K562 (cell line): ENCODE measurements around the gene CPEB1. TPM values are rescaled to one million over a fixed set of nuclear protein-coding genes. Genes with fewer than 3 reads are reported as not detected.

Experiments
- CHD2 ChIP-seq: IDR thresholded peaks from 2 replicates; pipeline ENCODE4 v1.6.1; 2011; ENCODE audit warnings: low read depth, low read length
- DACH1 ChIP-seq: fragments of 450-650 bp; IDR thresholded peaks from 2 replicates; pipeline ENCODE4 v1.6.1; 2018; ENCODE audit not compliant: partially characterized antibody
- EGR1 ChIP-seq: fragments of 450-650 bp; conservative IDR thresholded peaks from 2 replicates; pipeline ENCODE4 v1.6.1; 2017; ENCODE audit warnings: mild to moderate bottlenecking
- NONO ChIP-seq, 2 experiments: fragments of 200-400 bp in 1 of 2; fragments of 450-650 bp in 1 of 2; formaldehyde crosslinking in 1 of 2; IDR thresholded peaks; 2 replicates each; pipeline ENCODE4 v1.6.1; 2017; ENCODE audit warnings: low read depth in 2 of 2, mild to moderate bottlenecking in 2 of 2, moderate library complexity in 2 of 2, low read length in 1 of 2
- POLR2H ChIP-seq: IDR thresholded peaks from 2 replicates; pipeline ENCODE4 v1.6.1; 2016; ENCODE audit warnings: missing genetic modification characterization, low read depth, mild to moderate bottlenecking, control low read depth, missing compliant biosample characterization, moderate library complexity
- RAD51 ChIP-seq: fragments of 450-650 bp; IDR thresholded peaks from 2 replicates; pipeline ENCODE4 v1.7.1; 2016; ENCODE audit warnings: low read depth, mild to moderate bottlenecking, borderline replicate concordance
- SMAD1 ChIP-seq: fragments of 150-350 bp; IDR thresholded peaks from 2 replicates; pipeline ENCODE4 v1.6.1; 2014; ENCODE audit warnings: low read length, low read depth; ENCODE audit not compliant: partially characterized antibody
- ZNF12 ChIP-seq: sonication (generic); formaldehyde crosslinking; IDR thresholded peaks from 2 replicates; pipeline ENCODE4 v1.4.0; 2020; ENCODE audit warnings: mild to moderate bottlenecking, missing genetic modification reagents
- ZNF239 ChIP-seq: fragments of 250-450 bp; sonication (Bioruptor Pico); IDR thresholded peaks from 2 replicates; pipeline ENCODE4 v1.4.0; 2020; ENCODE audit warnings: mild to moderate bottlenecking
- polyA plus RNA-seq, 8 experiments: library from polyadenylated mRNA; depleted of rRNA in 4 of 8; stranded (reverse) in 5 of 8; unstranded in 3 of 8; fragments of >200 nt; fragmentation: Nextera tagmentation in 2 of 8; fragmentation: Illumina TruSeq in 1 of 8; extraction: Ambion mirVana in 2 of 8; extraction: Trizol in 1 of 8; gene quantifications; 2 replicates each; pipeline versions ENCODE4 v1.2.1 to v1.2.3, GENCODE V29; 2011 to 2014; ENCODE audit warnings: inconsistent platforms in 1 of 8, missing spikeins in 1 of 8
- total RNA-seq, 7 experiments: library from RNA; depleted of rRNA in 6 of 7; stranded (reverse); fragments of >200 nt in 6 of 7; fragmentation: Illumina TruSeq in 2 of 7; extraction: Trizol in 2 of 7; gene quantifications; 2 replicates each; pipeline versions ENCODE4 v1.2.1 to v1.2.3, GENCODE V29; 2011 to 2021; ENCODE audit warnings: low replicate concordance in 1 of 7
- TF ChIP-seq, protein P1 (sequence below): fragments of 200-800 bp; sonication (Bioruptor generic); IDR thresholded peaks from 2 replicates; pipeline ENCODE4 v1.6.1; 2016; ENCODE audit warnings: missing genetic modification characterization, missing compliant biosample characterization
- TF ChIP-seq, protein P2 (sequence below): fragments of 450-650 bp; IDR thresholded peaks from 2 replicates; pipeline ENCODE4 v1.6.1; 2016; ENCODE audit warnings: mild to moderate bottlenecking, moderate library complexity

CPEB1 gene
- total and polyA plus RNA-seq, 9 of the 15 experiments (the other 6 are each of a cell fraction or from before 2014, with no cell fraction given), result 2.2 to 13.4 (median 9.7) TPM

DNA sequence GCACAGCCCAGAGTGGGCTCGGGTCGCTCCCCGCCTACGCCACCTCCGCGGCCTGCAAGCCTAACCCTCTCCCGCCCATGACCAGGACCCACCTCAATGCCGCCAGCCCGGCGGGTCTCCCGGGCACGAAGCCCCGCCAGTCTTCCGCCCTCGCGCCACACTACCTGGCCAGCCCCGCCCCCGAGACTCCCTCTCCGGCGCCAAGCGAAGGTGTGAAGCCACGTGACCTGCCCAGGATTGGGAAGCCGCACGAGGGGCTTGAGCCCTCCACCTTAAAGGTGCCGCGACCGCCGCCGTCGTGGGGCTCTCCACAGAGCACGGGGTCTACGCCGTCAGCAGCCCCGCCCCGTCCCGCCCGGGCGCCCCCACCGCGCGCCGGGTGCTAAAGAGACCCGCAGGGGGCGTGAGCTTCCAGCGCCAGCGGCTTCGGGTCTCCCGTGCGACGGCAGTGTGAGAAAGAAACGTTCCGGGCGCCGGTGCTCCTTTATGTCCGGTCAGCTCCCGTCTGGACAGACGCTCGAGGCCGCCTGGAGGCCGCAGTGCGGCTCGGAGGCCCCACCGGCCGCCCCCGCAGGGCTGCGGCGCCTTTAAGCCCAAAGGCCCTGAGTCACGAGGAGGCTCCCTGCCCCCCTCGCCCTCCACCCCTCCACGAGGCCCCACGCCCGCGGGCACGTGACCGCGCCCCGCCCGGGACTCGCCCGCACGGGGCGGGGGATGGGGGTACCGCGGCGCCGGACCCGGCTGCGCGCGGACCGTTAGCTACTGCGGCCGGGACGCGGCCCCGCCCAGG is at the start of gene CPEB1 (continued):
- TF ChIP-seq, protein P1, sequence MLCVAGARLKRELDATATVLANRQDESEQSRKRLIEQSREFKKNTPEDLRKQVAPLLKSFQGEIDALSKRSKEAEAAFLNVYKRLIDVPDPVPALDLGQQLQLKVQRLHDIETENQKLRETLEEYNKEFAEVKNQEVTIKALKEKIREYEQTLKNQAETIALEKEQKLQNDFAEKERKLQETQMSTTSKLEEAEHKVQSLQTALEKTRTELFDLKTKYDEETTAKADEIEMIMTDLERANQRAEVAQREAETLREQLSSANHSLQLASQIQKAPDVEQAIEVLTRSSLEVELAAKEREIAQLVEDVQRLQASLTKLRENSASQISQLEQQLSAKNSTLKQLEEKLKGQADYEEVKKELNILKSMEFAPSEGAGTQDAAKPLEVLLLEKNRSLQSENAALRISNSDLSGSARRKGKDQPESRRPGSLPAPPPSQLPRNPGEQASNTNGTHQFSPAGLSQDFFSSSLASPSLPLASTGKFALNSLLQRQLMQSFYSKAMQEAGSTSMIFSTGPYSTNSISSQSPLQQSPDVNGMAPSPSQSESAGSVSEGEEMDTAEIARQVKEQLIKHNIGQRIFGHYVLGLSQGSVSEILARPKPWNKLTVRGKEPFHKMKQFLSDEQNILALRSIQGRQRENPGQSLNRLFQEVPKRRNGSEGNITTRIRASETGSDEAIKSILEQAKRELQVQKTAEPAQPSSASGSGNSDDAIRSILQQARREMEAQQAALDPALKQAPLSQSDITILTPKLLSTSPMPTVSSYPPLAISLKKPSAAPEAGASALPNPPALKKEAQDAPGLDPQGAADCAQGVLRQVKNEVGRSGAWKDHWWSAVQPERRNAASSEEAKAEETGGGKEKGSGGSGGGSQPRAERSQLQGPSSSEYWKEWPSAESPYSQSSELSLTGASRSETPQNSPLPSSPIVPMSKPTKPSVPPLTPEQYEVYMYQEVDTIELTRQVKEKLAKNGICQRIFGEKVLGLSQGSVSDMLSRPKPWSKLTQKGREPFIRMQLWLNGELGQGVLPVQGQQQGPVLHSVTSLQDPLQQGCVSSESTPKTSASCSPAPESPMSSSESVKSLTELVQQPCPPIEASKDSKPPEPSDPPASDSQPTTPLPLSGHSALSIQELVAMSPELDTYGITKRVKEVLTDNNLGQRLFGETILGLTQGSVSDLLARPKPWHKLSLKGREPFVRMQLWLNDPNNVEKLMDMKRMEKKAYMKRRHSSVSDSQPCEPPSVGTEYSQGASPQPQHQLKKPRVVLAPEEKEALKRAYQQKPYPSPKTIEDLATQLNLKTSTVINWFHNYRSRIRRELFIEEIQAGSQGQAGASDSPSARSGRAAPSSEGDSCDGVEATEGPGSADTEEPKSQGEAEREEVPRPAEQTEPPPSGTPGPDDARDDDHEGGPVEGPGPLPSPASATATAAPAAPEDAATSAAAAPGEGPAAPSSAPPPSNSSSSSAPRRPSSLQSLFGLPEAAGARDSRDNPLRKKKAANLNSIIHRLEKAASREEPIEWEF, result no peak
- no peak; the same call in 1 of the 2 replicates for TF ChIP-seq CHD2
- TF ChIP-seq EGR1, result peak; percentile 97
- TF ChIP-seq POLR2H (tag), result no peak
- TF ChIP-seq, protein P2, sequence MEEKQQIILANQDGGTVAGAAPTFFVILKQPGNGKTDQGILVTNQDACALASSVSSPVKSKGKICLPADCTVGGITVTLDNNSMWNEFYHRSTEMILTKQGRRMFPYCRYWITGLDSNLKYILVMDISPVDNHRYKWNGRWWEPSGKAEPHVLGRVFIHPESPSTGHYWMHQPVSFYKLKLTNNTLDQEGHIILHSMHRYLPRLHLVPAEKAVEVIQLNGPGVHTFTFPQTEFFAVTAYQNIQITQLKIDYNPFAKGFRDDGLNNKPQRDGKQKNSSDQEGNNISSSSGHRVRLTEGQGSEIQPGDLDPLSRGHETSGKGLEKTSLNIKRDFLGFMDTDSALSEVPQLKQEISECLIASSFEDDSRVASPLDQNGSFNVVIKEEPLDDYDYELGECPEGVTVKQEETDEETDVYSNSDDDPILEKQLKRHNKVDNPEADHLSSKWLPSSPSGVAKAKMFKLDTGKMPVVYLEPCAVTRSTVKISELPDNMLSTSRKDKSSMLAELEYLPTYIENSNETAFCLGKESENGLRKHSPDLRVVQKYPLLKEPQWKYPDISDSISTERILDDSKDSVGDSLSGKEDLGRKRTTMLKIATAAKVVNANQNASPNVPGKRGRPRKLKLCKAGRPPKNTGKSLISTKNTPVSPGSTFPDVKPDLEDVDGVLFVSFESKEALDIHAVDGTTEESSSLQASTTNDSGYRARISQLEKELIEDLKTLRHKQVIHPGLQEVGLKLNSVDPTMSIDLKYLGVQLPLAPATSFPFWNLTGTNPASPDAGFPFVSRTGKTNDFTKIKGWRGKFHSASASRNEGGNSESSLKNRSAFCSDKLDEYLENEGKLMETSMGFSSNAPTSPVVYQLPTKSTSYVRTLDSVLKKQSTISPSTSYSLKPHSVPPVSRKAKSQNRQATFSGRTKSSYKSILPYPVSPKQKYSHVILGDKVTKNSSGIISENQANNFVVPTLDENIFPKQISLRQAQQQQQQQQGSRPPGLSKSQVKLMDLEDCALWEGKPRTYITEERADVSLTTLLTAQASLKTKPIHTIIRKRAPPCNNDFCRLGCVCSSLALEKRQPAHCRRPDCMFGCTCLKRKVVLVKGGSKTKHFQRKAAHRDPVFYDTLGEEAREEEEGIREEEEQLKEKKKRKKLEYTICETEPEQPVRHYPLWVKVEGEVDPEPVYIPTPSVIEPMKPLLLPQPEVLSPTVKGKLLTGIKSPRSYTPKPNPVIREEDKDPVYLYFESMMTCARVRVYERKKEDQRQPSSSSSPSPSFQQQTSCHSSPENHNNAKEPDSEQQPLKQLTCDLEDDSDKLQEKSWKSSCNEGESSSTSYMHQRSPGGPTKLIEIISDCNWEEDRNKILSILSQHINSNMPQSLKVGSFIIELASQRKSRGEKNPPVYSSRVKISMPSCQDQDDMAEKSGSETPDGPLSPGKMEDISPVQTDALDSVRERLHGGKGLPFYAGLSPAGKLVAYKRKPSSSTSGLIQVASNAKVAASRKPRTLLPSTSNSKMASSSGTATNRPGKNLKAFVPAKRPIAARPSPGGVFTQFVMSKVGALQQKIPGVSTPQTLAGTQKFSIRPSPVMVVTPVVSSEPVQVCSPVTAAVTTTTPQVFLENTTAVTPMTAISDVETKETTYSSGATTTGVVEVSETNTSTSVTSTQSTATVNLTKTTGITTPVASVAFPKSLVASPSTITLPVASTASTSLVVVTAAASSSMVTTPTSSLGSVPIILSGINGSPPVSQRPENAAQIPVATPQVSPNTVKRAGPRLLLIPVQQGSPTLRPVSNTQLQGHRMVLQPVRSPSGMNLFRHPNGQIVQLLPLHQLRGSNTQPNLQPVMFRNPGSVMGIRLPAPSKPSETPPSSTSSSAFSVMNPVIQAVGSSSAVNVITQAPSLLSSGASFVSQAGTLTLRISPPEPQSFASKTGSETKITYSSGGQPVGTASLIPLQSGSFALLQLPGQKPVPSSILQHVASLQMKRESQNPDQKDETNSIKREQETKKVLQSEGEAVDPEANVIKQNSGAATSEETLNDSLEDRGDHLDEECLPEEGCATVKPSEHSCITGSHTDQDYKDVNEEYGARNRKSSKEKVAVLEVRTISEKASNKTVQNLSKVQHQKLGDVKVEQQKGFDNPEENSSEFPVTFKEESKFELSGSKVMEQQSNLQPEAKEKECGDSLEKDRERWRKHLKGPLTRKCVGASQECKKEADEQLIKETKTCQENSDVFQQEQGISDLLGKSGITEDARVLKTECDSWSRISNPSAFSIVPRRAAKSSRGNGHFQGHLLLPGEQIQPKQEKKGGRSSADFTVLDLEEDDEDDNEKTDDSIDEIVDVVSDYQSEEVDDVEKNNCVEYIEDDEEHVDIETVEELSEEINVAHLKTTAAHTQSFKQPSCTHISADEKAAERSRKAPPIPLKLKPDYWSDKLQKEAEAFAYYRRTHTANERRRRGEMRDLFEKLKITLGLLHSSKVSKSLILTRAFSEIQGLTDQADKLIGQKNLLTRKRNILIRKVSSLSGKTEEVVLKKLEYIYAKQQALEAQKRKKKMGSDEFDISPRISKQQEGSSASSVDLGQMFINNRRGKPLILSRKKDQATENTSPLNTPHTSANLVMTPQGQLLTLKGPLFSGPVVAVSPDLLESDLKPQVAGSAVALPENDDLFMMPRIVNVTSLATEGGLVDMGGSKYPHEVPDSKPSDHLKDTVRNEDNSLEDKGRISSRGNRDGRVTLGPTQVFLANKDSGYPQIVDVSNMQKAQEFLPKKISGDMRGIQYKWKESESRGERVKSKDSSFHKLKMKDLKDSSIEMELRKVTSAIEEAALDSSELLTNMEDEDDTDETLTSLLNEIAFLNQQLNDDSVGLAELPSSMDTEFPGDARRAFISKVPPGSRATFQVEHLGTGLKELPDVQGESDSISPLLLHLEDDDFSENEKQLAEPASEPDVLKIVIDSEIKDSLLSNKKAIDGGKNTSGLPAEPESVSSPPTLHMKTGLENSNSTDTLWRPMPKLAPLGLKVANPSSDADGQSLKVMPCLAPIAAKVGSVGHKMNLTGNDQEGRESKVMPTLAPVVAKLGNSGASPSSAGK, result peak; percentile 99
- TF ChIP-seq RAD51, result peak; percentile 81
- TF ChIP-seq DACH1, result no peak
- TF ChIP-seq SMAD1, result no peak
- peak; percentile 48 for TF ChIP-seq ZNF239 (CRISPR knock-in tag)
- peak in 1 of 2 experiments; percentile 80; a peak in 1 of 4 replicates for TF ChIP-seq NONO (IDR thresholded peaks at IDR 0.05; ENCODE audit: low read depth in 2 of 2, low read length in 1 of 2)
- 0 out of 2 replicates have a peak, but pooled peaks have one; percentile 23 for TF ChIP-seq ZNF12
